ENCODE data around the gene BRAF.
"Not testable (repeated sequence)": the region's sequence is repeated elsewhere in the genome, so short reads cannot be mapped to it uniquely, and the experiment has no call there.

Gene BRAF

DNA sequence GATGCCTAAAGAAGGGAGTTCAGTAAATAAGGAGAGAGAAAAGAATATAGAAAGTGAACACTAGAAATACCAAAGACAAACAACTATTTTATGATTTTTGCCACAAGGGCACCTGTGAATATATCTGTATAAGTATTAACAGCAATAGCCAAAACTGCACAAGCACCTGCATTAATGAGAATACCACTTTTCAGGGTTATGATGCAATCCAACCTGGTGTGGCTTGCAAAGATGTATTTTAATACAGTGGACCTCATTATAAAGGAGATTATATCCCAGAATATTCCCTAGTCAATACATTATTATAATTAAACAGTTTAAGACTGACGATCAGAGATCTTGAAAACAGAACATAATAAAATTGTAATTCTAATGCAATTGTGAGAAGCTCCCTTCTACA lies 4.0 kb downstream of the BRAF start:
- in situ Hi-C loops (cut with MboI; ENCODE audit: low sequenced_read_pairs): no loop called here

- in situ Hi-C loops (cut with MboI; ENCODE audit: low sequenced_read_pairs): no loop called here
Observed at GRCh38 chr7:140918236-140918635, 6.5 kb downstream of the BRAF start.

GRCh38 chr7:140917258-140917657 lies 7.5 kb downstream of the BRAF start:
- in situ Hi-C loops (cut with MboI; ENCODE audit: low sequenced_read_pairs): no loop called here

- in situ Hi-C loops (cut with MboI; ENCODE audit: low sequenced_read_pairs): no loop called here
Observed at GRCh38 chr7:140915935-140916555, 8.7 kb downstream of the BRAF start.

GRCh38 chr7:140914083-140914482 lies 10.6 kb downstream of the BRAF start:
- in situ Hi-C loops (cut with MboI; ENCODE audit: low sequenced_read_pairs): no loop called here

DNA sequence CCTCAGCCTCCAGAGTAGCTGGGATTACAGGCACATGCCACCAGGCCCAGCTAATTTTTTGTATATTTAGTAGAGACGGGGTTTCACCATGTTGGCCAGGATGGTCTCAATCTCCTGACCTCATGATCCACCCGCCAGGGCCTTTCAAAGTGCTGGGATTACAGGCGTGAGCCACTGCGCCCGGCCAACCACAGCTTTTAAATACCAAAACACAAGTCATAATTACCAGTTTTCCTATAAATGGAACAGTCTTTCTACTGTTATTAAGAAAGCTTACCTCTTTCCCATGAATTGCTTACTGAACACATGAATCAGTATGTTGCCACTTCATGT lies 11.2 kb downstream of the BRAF start:
- in situ Hi-C loops (cut with MboI; ENCODE audit: low sequenced_read_pairs): not testable (repeated sequence)

DNA sequence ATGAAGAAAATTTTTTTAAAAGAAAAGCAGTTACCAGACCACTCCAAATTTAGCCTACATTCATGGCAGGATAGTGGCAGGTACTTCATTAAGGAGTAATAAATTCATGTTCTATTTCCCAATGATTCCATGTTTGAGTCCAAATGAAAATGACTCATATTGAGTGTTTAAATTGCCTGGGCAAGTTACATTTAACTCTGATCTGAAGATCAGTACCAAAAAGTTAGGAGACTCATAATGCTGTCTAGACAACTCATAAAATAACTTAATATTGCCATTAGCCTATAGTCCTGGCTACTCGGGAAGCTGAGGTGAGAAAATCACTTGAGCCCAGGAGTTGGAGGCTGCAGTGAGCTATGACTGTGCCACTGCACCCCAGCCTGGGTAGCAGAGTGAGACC lies 13.0 kb downstream of the BRAF start:
- in situ Hi-C loops (cut with MboI; ENCODE audit: low sequenced_read_pairs): no loop called here

- in situ Hi-C loops (cut with MboI; ENCODE audit: low sequenced_read_pairs): no loop called here
Observed at GRCh38 chr7:140909476-140910161, 15.1 kb downstream of the BRAF start.

DNA sequence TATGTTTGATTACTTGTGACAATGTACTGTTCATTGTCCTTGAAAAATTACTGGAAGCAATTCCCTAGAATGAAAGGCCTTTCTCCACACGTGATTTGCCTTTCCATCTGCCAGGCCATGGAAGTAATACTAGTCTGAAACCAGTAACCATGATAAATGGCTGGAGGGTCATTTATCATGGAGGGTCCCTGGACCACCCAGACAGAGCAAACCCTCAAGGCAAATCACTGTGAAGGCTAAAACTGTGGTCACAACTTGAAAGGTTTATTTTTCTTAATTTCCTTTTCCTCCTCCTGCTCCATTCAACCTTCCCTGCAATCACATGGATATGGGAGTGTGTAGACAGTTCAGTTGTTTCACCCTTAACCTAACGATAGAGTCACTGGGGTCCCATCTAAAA lies 16.4 kb downstream of the BRAF start:
- in situ Hi-C loops (cut with MboI; ENCODE audit: low sequenced_read_pairs): no loop called here

GRCh38 chr7:140903741-140904480 lies 20.8 kb downstream of the BRAF start:
- in situ Hi-C loops (cut with MboI; ENCODE audit: low sequenced_read_pairs): no loop called here

GRCh38 chr7:140902303-140902953 lies 22.3 kb downstream of the BRAF start:
- in situ Hi-C loops (cut with MboI; ENCODE audit: low sequenced_read_pairs): no loop called here

GRCh38 chr7:140901941-140902302 lies 22.8 kb downstream of the BRAF start:
- in situ Hi-C loops (cut with MboI; ENCODE audit: low sequenced_read_pairs): no loop called here

DNA sequence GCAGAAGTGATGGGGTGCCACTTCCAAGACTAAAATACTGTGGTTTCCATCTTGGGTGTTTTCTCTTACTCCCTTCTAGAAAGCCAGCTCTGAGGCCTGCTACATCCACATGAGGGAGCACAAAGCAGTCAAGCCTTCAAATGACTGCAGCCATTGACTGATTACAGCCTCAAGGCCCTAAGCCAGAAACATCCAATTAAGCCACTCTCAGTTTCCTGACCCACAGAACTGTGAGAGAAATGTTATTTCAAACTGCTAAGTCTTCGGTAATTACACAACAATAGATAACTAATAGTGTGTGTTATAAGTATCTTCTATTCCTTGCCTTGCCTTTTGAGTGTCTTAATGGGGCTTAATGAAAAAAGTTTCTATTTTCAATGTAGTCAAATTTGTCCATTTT lies 24.8 kb downstream of the BRAF start:
- in situ Hi-C loops (cut with MboI; ENCODE audit: low sequenced_read_pairs): no loop called here

DNA sequence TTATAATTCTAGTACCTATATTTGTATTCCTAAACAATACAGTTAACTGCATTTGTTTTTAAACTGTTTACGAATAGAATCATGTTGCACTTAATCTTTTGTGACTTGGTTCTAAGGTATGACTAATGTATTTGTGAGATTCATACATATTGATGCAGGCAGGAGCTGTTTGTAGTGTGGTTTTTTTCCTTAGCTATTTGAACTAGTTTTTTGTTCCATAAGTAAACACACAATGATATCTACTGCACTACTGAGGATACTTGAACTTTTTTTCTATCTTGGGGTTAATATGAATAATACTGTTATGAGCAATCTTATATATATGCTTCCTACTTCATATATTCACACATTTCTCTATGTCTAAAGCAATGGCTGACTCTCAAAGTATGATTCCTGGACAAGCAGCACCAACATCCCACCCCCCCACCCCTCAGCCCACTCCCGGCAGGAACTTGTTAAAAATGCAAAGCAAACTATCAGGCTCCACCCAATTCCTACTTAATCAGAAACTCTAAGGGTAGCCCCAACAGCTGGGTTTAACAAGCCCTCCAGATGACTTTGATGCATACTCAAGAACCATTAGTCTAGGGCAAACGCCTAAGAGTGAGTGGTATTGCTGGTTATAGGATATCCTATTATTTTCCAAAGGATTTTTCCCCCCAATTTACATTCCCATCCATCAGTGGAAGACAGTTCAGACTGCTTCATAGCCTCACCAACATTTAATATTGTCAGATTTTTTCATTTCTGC lies 25.8 kb downstream of the BRAF start:
- in situ Hi-C loops (cut with MboI; ENCODE audit: low sequenced_read_pairs): no loop called here

- in situ Hi-C loops (cut with MboI; ENCODE audit: low sequenced_read_pairs): no loop called here
Observed at GRCh38 chr7:140896996-140897395, 27.7 kb downstream of the BRAF start.

GRCh38 chr7:140889645-140890044 lies 35.1 kb downstream of the BRAF start:
- in situ Hi-C loops (cut with MboI; ENCODE audit: low sequenced_read_pairs): no loop called here

- in situ Hi-C loops (cut with MboI; ENCODE audit: low sequenced_read_pairs): no loop called here
Observed at GRCh38 chr7:140889150-140889549, 35.6 kb downstream of the BRAF start.

GRCh38 chr7:140888087-140888486 lies 36.6 kb downstream of the BRAF start:
- in situ Hi-C loops (cut with MboI; ENCODE audit: low sequenced_read_pairs): no loop called here

GRCh38 chr7:140885735-140886334 lies 38.9 kb downstream of the BRAF start:
- in situ Hi-C loops (cut with MboI; ENCODE audit: low sequenced_read_pairs): no loop called here

DNA sequence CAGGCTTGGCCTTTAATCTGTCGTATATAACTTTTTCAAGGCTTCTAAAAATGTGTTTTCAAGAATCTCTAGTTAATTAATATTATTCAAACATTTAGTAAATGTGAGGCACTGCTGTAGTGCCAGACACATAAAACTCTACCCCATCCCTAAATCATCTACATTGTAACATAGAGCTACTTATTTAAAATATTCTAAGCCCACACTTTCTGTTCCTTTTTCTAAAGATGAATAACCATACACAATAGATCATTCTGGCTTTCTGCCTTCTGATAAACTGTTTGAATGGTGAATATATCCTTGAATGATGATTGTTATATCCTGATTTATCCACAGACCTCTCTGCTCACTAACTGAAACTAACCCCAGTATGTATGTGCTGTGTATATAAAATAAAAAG lies 41.4 kb downstream of the BRAF start:
- in situ Hi-C loops (cut with MboI; ENCODE audit: low sequenced_read_pairs): no loop called here

GRCh38 chr7:140882834-140883233 lies 41.9 kb downstream of the BRAF start:
- in situ Hi-C loops (cut with MboI; ENCODE audit: low sequenced_read_pairs): not testable (repeated sequence)
